CD4-positive, alpha-beta T cell treated with Interleukin-4 for 1 hour (primary cell): ENCODE measurements around the gene LRRC41.
"Not testable (repeated sequence)": the region's sequence is repeated elsewhere in the genome, so short reads cannot be mapped to it uniquely, and the experiment has no call there.

Experiments
- DNase-seq, 2 donors: peaks; one replicate each; pipeline ENCODE4 v3.0.0-alpha.2; 2020 to 2022

LRRC41 gene

GRCh38 chr1:46241733-46242132, 61.7 kb downstream of the LRRC41 start:
- DNase-seq = not testable (repeated sequence)

GRCh38 chr1:46238865-46239264, 64.6 kb downstream of the LRRC41 start:
- not testable (repeated sequence) for DNase-seq

GRCh38 chr1:46236882-46237281, 66.5 kb downstream of the LRRC41 start:
- DNase-seq = no peak

- DNase-seq = not testable (repeated sequence)
Measured at GRCh38 chr1:46231231-46231630, 72.2 kb downstream of the LRRC41 start.
